K562 (cell line): ENCODE data around the gene CWC22.

Experiments used
- ATF7 ChIP-seq: fragments of 450-650 bp; IDR thresholded peaks from 2 replicates; pipeline ENCODE4 v1.7.1; 2014; ENCODE audit warnings: mild to moderate bottlenecking, moderate library complexity
- FOXM1 ChIP-seq, 2 experiments: fragments of 450-650 bp in 1 of 2; sonication (generic) in 1 of 2; formaldehyde crosslinking in 1 of 2; IDR thresholded peaks; 2 replicates each; pipeline versions ENCODE4 v1.6.1 to v1.9.0; 2017 to 2022; ENCODE audit warnings: low read depth in 2 of 2, mild to moderate bottlenecking in 2 of 2, missing genetic modification reagents in 1 of 2, moderate library complexity in 1 of 2
- HOMEZ ChIP-seq: fragments of 250-450 bp; sonication (Bioruptor Pico); IDR thresholded peaks from 2 replicates; pipeline ENCODE4 v1.4.0; 2020; ENCODE audit warnings: mild to moderate bottlenecking, moderate library complexity
- JUNB ChIP-seq: fragments of 450-650 bp; formaldehyde crosslinking; conservative IDR thresholded peaks from 2 replicates; pipeline ENCODE4 v1.4.0; 2020; ENCODE audit warnings: mild to moderate bottlenecking
- KDM4B ChIP-seq, 2 experiments: fragments of 450-650 bp in 1 of 2; sonication (generic) in 1 of 2; IDR thresholded peaks; 2 replicates each; pipeline ENCODE4 v1.6.1; 2016 to 2017; ENCODE audit warnings: borderline replicate concordance in 2 of 2, antibody characterized with exemption in 1 of 2, low read depth in 1 of 2, mild to moderate bottlenecking in 1 of 2
- KLF16 ChIP-seq: IDR thresholded peaks from 2 replicates; pipeline ENCODE4 v1.6.1; 2016; ENCODE audit warnings: antibody characterized with exemption
- SP1 ChIP-seq: sonication (generic); formaldehyde crosslinking; IDR thresholded peaks from 2 replicates; pipeline ENCODE4 v1.8.1; 2022; ENCODE audit warnings: mild to moderate bottlenecking, missing genetic modification reagents
- ZFX ChIP-seq: sonication (generic); formaldehyde crosslinking; IDR thresholded peaks from 2 replicates; pipeline ENCODE4 v1.8.0; 2022; ENCODE audit warnings: mild to moderate bottlenecking, missing genetic modification reagents, moderate library complexity
- TF ChIP-seq, protein P1 (sequence below), 3 experiments: IDR thresholded peaks in 2 of 3; conservative IDR thresholded peaks in 1 of 3; 2 replicates each; pipeline ENCODE4 v1.5.1; 2011 to 2012; ENCODE audit warnings: low read length in 3 of 3, mild to moderate bottlenecking in 3 of 3, control low read depth in 2 of 3, improper control_type of control experiment in 1 of 3, inconsistent platforms in 1 of 3, low read depth in 1 of 3, mixed read lengths in 1 of 3, moderate library complexity in 1 of 3; ENCODE audit not compliant: insufficient read depth in 2 of 3

DNA sequence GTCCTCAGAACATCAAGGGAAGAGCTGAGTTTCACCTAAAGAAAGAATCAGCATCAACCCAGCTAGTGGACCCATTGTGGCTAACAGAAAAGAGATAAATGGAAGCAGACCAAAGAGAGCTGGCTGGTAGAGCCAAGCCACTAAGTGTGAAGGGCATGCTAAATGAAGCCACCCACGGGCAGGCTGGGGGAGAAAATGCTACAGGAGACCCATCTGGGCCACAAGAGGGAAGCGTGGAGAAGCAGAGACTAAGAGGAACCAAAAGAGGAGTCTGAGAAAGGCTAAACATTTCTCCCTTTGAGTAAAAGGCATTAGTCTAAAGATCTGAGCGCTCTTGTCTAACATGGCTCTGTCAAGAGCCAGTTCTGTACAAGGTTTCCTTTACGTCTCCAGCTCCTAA, 15.8 kb downstream of the CWC22 start:
- TF ChIP-seq ZFX (no peak), SP1 (CRISPR knock-in tag) (no peak), KLF16 (no peak), KDM4B (IDR thresholded peaks at IDR 0.05; ENCODE audit: borderline replicate concordance in 2 of 2, low read depth in 1 of 2) (no peak), FOXM1 (IDR thresholded peaks at IDR 0.05; ENCODE audit: low read depth) (no peak), FOXM1 (CRISPR knock-in tag; IDR thresholded peaks at IDR 0.05; ENCODE audit: low read depth) (no peak), HOMEZ (no peak), JUNB (CRISPR knock-in tag) (no peak), ATF7 (no peak)
- TF ChIP-seq, protein P1, sequence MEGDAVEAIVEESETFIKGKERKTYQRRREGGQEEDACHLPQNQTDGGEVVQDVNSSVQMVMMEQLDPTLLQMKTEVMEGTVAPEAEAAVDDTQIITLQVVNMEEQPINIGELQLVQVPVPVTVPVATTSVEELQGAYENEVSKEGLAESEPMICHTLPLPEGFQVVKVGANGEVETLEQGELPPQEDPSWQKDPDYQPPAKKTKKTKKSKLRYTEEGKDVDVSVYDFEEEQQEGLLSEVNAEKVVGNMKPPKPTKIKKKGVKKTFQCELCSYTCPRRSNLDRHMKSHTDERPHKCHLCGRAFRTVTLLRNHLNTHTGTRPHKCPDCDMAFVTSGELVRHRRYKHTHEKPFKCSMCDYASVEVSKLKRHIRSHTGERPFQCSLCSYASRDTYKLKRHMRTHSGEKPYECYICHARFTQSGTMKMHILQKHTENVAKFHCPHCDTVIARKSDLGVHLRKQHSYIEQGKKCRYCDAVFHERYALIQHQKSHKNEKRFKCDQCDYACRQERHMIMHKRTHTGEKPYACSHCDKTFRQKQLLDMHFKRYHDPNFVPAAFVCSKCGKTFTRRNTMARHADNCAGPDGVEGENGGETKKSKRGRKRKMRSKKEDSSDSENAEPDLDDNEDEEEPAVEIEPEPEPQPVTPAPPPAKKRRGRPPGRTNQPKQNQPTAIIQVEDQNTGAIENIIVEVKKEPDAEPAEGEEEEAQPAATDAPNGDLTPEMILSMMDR (IDR thresholded peaks at IDR 0.05 in 2 of 3, conservative IDR thresholded peaks at IDR 0.05 in 1 of 3; ENCODE audit: insufficient read depth in 2 of 3, low read depth in 1 of 3, low read length in 3 of 3): peak; percentile 39 to 44 (median 41); a peak in 4 of 6 replicates
